ENCODE measurements around the gene OOSP4A. TPM values are rescaled to one million over a fixed set of nuclear protein-coding genes. Genes with fewer than 3 reads are reported as not detected.

Gene OOSP4A
- total RNA-seq, 1 donor = not detected

Other genes starting within 250 kb of the OOSP4A start
- gene STX3, start 208.7 kb upstream of the OOSP4A start, total RNA-seq = 33.7 and 38.7 TPM in 2 replicates
- gene MRPL16, start 153.3 kb upstream of the OOSP4A start, total RNA-seq = 37.4 and 44.5 TPM in 2 replicates
- gene CBLIF, start 118.5 kb upstream of the OOSP4A start, total RNA-seq = not detected in 2 replicates
- not detected in 2 replicates for gene TCN1, start 97.5 kb upstream of the OOSP4A start, total RNA-seq
- gene OOSP3, start 85.3 kb upstream of the OOSP4A start, total RNA-seq = not detected in 2 replicates
- gene OOSP1, start 25.6 kb upstream of the OOSP4A start, total RNA-seq = not detected in 2 replicates
- gene OOSP4B, start 53.1 kb downstream of the OOSP4A start, total RNA-seq = not detected in 2 replicates
- gene OOSP2, start 76.4 kb downstream of the OOSP4A start, total RNA-seq = not detected in 2 replicates
- gene MS4A3, start 92.6 kb downstream of the OOSP4A start, total RNA-seq = not detected in 2 replicates
- gene MS4A2, start 124.6 kb downstream of the OOSP4A start, total RNA-seq = not detected in 2 replicates
- not detected in 2 replicates for gene MS4A6A, start 219.1 kb downstream of the OOSP4A start, total RNA-seq

All from fibroblast of villous mesenchyme (primary cell).